HG03103 (cell line): ENCODE measurements around the gene INTS11.

Experiments used
- ATAC-seq: cut with Tn5 transposase; IDR thresholded peaks from one replicate; pipeline ENCODE4 v1.9.1; 2021; ENCODE audit warnings: low read depth; ENCODE audit not compliant: unreplicated experiment

INTS11 gene

DNA sequence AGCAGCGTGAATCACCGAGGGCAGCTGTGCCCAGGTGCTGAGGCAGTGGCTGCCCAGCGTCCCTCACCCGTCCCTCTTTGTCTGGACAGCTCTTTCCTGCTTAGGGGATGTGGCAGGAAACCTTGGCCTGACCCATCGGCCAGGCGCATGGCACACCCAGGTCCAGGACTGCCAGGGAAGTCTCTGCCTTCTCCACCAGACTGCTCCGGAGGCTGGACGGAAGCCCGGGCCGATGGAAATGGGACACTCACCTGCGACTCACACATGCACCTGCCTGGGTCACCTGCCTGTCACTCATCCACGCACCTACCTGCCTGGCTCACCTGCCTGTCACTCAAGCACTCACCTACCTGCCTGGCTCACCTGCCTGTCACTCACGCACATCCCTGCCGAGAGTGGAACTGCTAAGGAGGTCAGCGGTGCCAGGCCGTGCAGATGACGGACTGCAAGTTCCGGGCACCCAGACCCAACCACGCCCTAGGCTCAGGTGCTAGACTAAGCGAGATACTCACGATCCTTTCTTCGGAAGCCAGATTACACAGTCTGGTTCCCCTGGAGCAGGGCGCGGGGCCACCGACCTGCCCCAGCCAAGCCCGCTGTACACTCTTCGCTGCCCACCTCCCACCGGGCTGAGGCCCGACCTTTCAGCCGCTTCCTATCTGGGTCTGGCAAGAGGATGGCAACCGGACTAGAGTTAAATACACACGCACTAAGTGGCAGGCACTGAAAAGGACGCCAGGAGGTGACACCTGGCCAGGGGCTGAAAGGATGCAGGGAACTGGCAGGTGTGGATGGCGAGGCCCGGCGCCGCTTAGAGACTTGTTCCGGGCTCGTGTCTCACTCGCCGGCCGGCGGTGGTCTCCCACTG, 51.9 kb downstream of the INTS11 start:
- ATAC-seq = no peak

- ATAC-seq = no peak
Measured at GRCh38 chr1:1270813-1271212, 53.6 kb downstream of the INTS11 start.

- ATAC-seq = no peak
Measured at GRCh38 chr1:1268284-1268682, 56.2 kb downstream of the INTS11 start.

- no peak for ATAC-seq
Measured at GRCh38 chr1:1267488-1268283, 56.8 kb downstream of the INTS11 start.

DNA sequence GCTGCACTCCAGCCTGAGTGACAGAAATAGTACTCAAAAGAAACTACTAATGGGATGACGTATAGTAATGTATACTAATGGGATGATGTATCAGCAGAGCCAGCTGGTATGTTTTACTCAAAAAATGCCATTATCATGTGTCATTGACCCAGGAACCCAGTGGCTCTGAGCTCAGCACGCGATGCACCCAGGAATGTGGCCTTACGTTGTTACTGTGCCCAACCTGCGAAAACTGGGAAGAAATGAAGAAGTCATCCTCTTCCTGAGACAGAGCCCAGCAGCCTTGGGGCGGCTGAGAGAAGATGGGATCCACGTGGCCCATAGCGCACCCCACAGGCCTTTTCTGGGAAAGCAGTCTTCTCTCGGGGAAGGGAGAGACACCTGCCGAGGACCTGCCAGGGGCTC, 59.6 kb downstream of the INTS11 start:
- no peak for ATAC-seq

DNA sequence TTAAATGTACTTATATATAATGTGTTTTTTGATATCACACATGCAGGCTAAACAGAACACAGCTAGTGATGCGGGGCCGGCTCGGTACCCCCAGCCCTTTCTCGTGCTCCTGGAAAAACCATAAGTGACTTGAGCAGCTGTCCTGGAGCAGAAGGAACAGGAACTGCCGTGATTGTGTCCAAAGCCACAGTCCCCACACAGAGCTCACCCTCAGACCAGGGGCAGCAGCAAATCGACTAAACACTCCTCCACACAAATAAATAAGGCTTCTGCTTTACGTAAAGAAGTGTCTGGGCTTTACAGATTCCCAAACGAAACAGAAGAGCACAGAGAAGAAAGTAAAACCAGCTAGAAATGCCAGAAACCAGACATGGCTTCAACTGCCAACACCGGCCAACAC, 60.4 kb downstream of the INTS11 start:
- no peak for ATAC-seq

GRCh38 chr1:1262758-1263157, 61.7 kb downstream of the INTS11 start:
- ATAC-seq = no peak

- ATAC-seq = no peak
Measured at GRCh38 chr1:1262071-1262470, 62.4 kb downstream of the INTS11 start.
